H1 (cell line): ENCODE measurements around the gene PLAC1. TPM values are rescaled to one million over a fixed set of nuclear protein-coding genes. Genes with fewer than 3 reads are reported as not detected.

Source experiments
- CTCF ChIA-PET: fragments of 300-600 bp; sonication (Branson Sonifier 250); formaldehyde crosslinking; loops from one replicate; lab custom pipeline; 2021; ENCODE audit not compliant: partially characterized antibody; lab: Charles Lee
- POLR2A ChIA-PET: fragments of 300-600 bp; sonication (Branson Sonifier 250); formaldehyde crosslinking; loops from one replicate; lab custom pipeline; 2021; ENCODE audit warnings: inconsistent platforms; ENCODE audit not compliant: partially characterized antibody; lab: Charles Lee
- DNase-seq, 2 experiments: peaks; one replicate each; pipeline versions ENCODE4 v3.0.0 to v3.0.0-alpha.2; 2010 to 2022; ENCODE audit warnings: low spot score in 2 of 2, low read depth in 1 of 2, mixed read lengths in 1 of 2
- FAIRE-seq: peaks from 2 replicates; lab custom pipeline; 2011; peaks lifted over from hg19 to GRCh38; lab: Jason Lieb, UNC
- H2AFZ ChIP-seq: 2 replicates; pipeline ENCODE4 v1.8.1; 2012; ENCODE audit warnings: low read length, inconsistent platforms
- H2AK5ac ChIP-seq: 2 replicates; pipeline ENCODE4 v1.6.1; 2013; ENCODE audit warnings: low read depth, low read length
- H2BK120ac ChIP-seq: replicated peaks from 2 replicates; pipeline ENCODE3; 2013; ENCODE audit warnings: low read depth, low read length, inconsistent platforms
- H2BK12ac ChIP-seq: 2 replicates; pipeline ENCODE4 v1.6.1; 2013; ENCODE audit warnings: low read depth, low read length
- H2BK15ac ChIP-seq: 2 replicates; pipeline ENCODE4 v1.6.1; 2013; ENCODE audit warnings: low read length
- H2BK20ac ChIP-seq: 2 replicates; pipeline ENCODE4 v1.6.1; 2013; ENCODE audit warnings: low read length
- H2BK5ac ChIP-seq: 2 replicates; pipeline ENCODE4 v1.6.1; 2013; ENCODE audit warnings: low read depth, low read length
- H3K14ac ChIP-seq: 2 replicates; pipeline ENCODE4 v1.6.1; 2013; ENCODE audit warnings: inconsistent platforms; ENCODE audit not compliant: insufficient read length
- H3K18ac ChIP-seq: 2 replicates; pipeline ENCODE4 v1.6.1; 2013; ENCODE audit warnings: low read length; ENCODE audit errors: extremely low read depth
- H3K23ac ChIP-seq: 2 replicates; pipeline ENCODE4 v1.6.1; 2013; ENCODE audit warnings: inconsistent platforms; ENCODE audit not compliant: insufficient read length
- H3K23me2 ChIP-seq: 2 replicates; pipeline ENCODE4 v1.6.1; 2013; ENCODE audit warnings: low read depth, low read length
- H3K27ac ChIP-seq: 2 replicates; pipeline ENCODE4 v1.6.1; 2011; ENCODE audit warnings: low read depth, low read length, inconsistent platforms
- H3K27me3 ChIP-seq, 4 experiments: replicated peaks in 1 of 4; 1 replicate in 1 of 4; 2 replicates in 3 of 4; pipeline versions ENCODE4 v1.6.1 to v1.8.1; 2011 to 2013; ENCODE audit warnings: low read length in 3 of 4, mild to moderate bottlenecking in 3 of 4, inconsistent platforms in 2 of 4, mixed read lengths in 2 of 4, moderate library complexity in 1 of 4; ENCODE audit not compliant: control insufficient read depth in 3 of 4, insufficient read depth in 3 of 4; ENCODE audit errors: extremely low read depth in 1 of 4
- H3K36me3 ChIP-seq, 4 experiments: 2 replicates each; pipeline versions ENCODE4 v1.6.1 to v1.8.1; 2011 to 2013; ENCODE audit warnings: mild to moderate bottlenecking in 4 of 4, low read length in 3 of 4, moderate library complexity in 2 of 4, control low read depth in 1 of 4, inconsistent platforms in 1 of 4; ENCODE audit not compliant: insufficient read depth in 4 of 4, control insufficient read depth in 2 of 4
- H3K4ac ChIP-seq: replicated peaks from 2 replicates; pipeline ENCODE3; 2013; ENCODE audit warnings: low read length, low read depth, mixed read lengths, inconsistent platforms; ENCODE audit not compliant: insufficient read length
- H3K4me1 ChIP-seq, 4 experiments: replicated peaks in 1 of 4; 1 replicate in 1 of 4; 2 replicates in 3 of 4; pipeline versions ENCODE4 v1.6.1 to v1.8.1; 2011 to 2013; ENCODE audit warnings: low read length in 3 of 4, inconsistent platforms in 2 of 4, mixed read lengths in 1 of 4; ENCODE audit not compliant: insufficient read depth in 4 of 4, control insufficient read depth in 3 of 4
- H3K4me2 ChIP-seq, 2 experiments: 2 replicates each; pipeline versions ENCODE4 v1.6.1 to v1.8.1; 2011 to 2013; ENCODE audit warnings: low read depth in 2 of 2, low read length in 2 of 2, control low read depth in 1 of 2, inconsistent platforms in 1 of 2, mild to moderate bottlenecking in 1 of 2; ENCODE audit not compliant: insufficient read depth in 1 of 2
- H3K4me3 ChIP-seq, 4 experiments: fragments of 200-600, 300-600 bp in 1 of 4; sonication (generic), shearing (Covaris generic), sonication (Bioruptor Twin) in 1 of 4; 2 replicates each; pipeline versions ENCODE4 v1.5.1 to v1.8.1; 2011 to 2016; ENCODE audit warnings: low read length in 4 of 4, low read depth in 3 of 4, control low read depth in 2 of 4, inconsistent platforms in 2 of 4, mild to moderate bottlenecking in 2 of 4, mixed read lengths in 1 of 4, moderate library complexity in 1 of 4; ENCODE audit not compliant: insufficient read depth in 2 of 4; ENCODE audit errors: extremely low read depth in 1 of 4
- H3K56ac ChIP-seq: replicated peaks from 2 replicates; pipeline ENCODE3; 2013; ENCODE audit warnings: low read depth, mild to moderate bottlenecking, mixed read lengths, low read length, inconsistent platforms; ENCODE audit not compliant: insufficient read length
- H3K79me1 ChIP-seq: 2 replicates; pipeline ENCODE4 v1.6.1; 2013; ENCODE audit warnings: low read depth, low read length, control low read depth
- H3K79me2 ChIP-seq, 2 experiments: 2 replicates each; pipeline versions ENCODE4 v1.6.1 to v1.8.1; 2012 to 2013; ENCODE audit warnings: low read length in 2 of 2, mild to moderate bottlenecking in 2 of 2, inconsistent platforms in 1 of 2; ENCODE audit not compliant: insufficient read depth in 2 of 2, control insufficient read depth in 1 of 2
- H3K9ac ChIP-seq, 4 experiments: replicated peaks in 1 of 4; 1 replicate in 1 of 4; 2 replicates in 3 of 4; pipeline versions ENCODE4 v1.6.1 to v1.8.1; 2011 to 2013; ENCODE audit warnings: low read depth in 3 of 4, low read length in 3 of 4, control low read depth in 2 of 4, mild to moderate bottlenecking in 2 of 4, moderate library complexity in 2 of 4, inconsistent platforms in 1 of 4; ENCODE audit errors: extremely low read depth in 1 of 4
- H3K9me3 ChIP-seq, 2 experiments: 2 replicates each; pipeline versions ENCODE4 v1.6.1 to v1.8.1; 2012 to 2013; ENCODE audit warnings: mild to moderate bottlenecking in 2 of 2, moderate library complexity in 2 of 2, control low read depth in 1 of 2, inconsistent platforms in 1 of 2, low read depth in 1 of 2, low read length in 1 of 2, mixed read lengths in 1 of 2; ENCODE audit not compliant: insufficient read depth in 2 of 2
- H4K20me1 ChIP-seq, 2 experiments: replicated peaks in 1 of 2; 2 replicates each; pipeline versions ENCODE3 to v1.8.1; 2011 to 2013; ENCODE audit warnings: inconsistent platforms in 2 of 2, low read length in 2 of 2, mild to moderate bottlenecking in 1 of 2; ENCODE audit not compliant: insufficient read depth in 2 of 2, control insufficient read depth in 1 of 2
- H4K5ac ChIP-seq: 2 replicates; pipeline ENCODE4 v1.6.1; 2013; ENCODE audit warnings: low read length, low read depth, mixed read lengths, inconsistent platforms; ENCODE audit not compliant: insufficient read length
- H4K8ac ChIP-seq: 2 replicates; pipeline ENCODE4 v1.8.0; 2013; ENCODE audit warnings: mild to moderate bottlenecking, moderate library complexity, low read length, inconsistent platforms; ENCODE audit not compliant: insufficient read depth; ENCODE audit errors: extremely low read depth
- H4K91ac ChIP-seq: replicated peaks from 2 replicates; pipeline ENCODE3; 2013; ENCODE audit warnings: low read length, mixed read lengths, inconsistent platforms; ENCODE audit not compliant: insufficient read length
- BRCA1 ChIP-seq: IDR thresholded peaks from 2 replicates; pipeline ENCODE4 v1.6.1; 2012; ENCODE audit warnings: low read depth, low read length, improper control_type of control experiment
- CTCF ChIP-seq, 3 experiments: IDR thresholded peaks; 1 replicate in 2 of 3; 2 replicates in 1 of 3; pipeline versions ENCODE4 v1.5.1 to v1.6.1; 2011; ENCODE audit warnings: low read length in 3 of 3, mild to moderate bottlenecking in 3 of 3, inconsistent platforms in 2 of 3, low read depth in 1 of 3, moderate library complexity in 1 of 3; ENCODE audit not compliant: insufficient read depth in 1 of 3; ENCODE audit errors: control extremely low read depth in 1 of 3
- POLR2A ChIP-seq, 2 experiments: IDR thresholded peaks; 1 replicate in 1 of 2; 2 replicates in 1 of 2; pipeline ENCODE4 v1.6.1; 2011; ENCODE audit warnings: low read depth in 2 of 2, low read length in 2 of 2, mild to moderate bottlenecking in 2 of 2; ENCODE audit errors: control extremely low read depth in 1 of 2
- POLR2AphosphoS5 ChIP-seq: IDR thresholded peaks from 2 replicates; pipeline ENCODE4 v1.6.1; 2011; ENCODE audit warnings: low read depth, low read length
- RAD21 ChIP-seq, 2 experiments: IDR thresholded peaks in 1 of 2; conservative IDR thresholded peaks in 1 of 2; 2 replicates each; pipeline ENCODE4 v1.6.1; 2011; ENCODE audit warnings: low read depth in 2 of 2, low read length in 2 of 2, improper control_type of control experiment in 1 of 2, inconsistent platforms in 1 of 2, mild to moderate bottlenecking in 1 of 2, moderate library complexity in 1 of 2
- SAP30 ChIP-seq: fragments of 300-600 bp; sonication (generic); IDR thresholded peaks from 2 replicates; pipeline ENCODE4 v1.7.1; 2012; ENCODE audit warnings: low read length, moderate library complexity, mild to moderate bottlenecking, inconsistent platforms; ENCODE audit not compliant: insufficient read depth, insufficient replicate concordance
- SUZ12 ChIP-seq: fragments of 200-600 bp; sonication (generic); IDR thresholded peaks from 2 replicates; pipeline ENCODE4 v1.6.1; 2012; ENCODE audit warnings: mild to moderate bottlenecking, inconsistent platforms, low read length, moderate library complexity, mixed read lengths
- WGBS, 2 experiments: shearing (Covaris generic) in 1 of 2; methylation state at CpG; one replicate each; pipeline versions ENCODE4 v1.1.6 to v1.1.7; 2013 to 2015; ENCODE audit warnings: low lambda C conversion rate in 2 of 2, mixed read lengths in 2 of 2, inconsistent platforms in 1 of 2, low coverage in 1 of 2, missing lambda C conversion rate in 1 of 2; ENCODE audit not compliant: insufficient replicate concordance in 2 of 2, insufficient coverage in 1 of 2, insufficient read length in 1 of 2; ENCODE audit errors: extremely low coverage in 1 of 2, missing lambda C conversion rate in 1 of 2; 5-methylcytosine and 5-hydroxymethylcytosine counted together
- polyA plus RNA-seq, 7 experiments: library from polyadenylated mRNA; depleted of rRNA in 3 of 7; stranded (reverse) in 5 of 7; unstranded in 2 of 7; fragments of >200 nt in 5 of 7; fragments of 200-250 nt in 2 of 7; gene quantifications; 1 replicate in 5 of 7; 2 replicates in 1 of 7; 4 replicates in 1 of 7; pipeline versions ENCODE4 v1.2.1 to v1.2.3, GENCODE V29; 2011 to 2013; ENCODE audit warnings: missing spikeins in 2 of 7, mixed read lengths in 2 of 7
- total RNA-seq: library from RNA; stranded (reverse); fragmentation: NEBNext Ultra II Directional; extraction: Animal tissue kit (Norgen Biotek cat#: 25700); gene quantifications from 2 replicates; pipeline ENCODE4 v1.2.1, GENCODE V29; 2021
- TF ChIP-seq, protein P1 (sequence below): IDR thresholded peaks from 2 replicates; pipeline ENCODE4 v1.6.1; 2012; ENCODE audit warnings: low read length, inconsistent platforms

The PLAC1 gene
- total and polyA plus RNA-seq, 2 of the 8 experiments (the other 6 are each of a cell fraction or from before 2014, with no cell fraction given), result 1.8 TPM; not detected in 1

- FAIRE-seq, result no peak
- no peak overlapping the region for H2BK15ac ChIP-seq
- TF ChIP-seq BRCA1 (no peak), POLR2AphosphoS5 (no peak), SAP30 (no peak), SUZ12 (no peak), POLR2A (IDR thresholded peaks at IDR 0.05; ENCODE audit: control extremely low read depth in 1 of 2, low read depth in 2 of 2, low read length in 2 of 2) (no peak), CTCF (IDR thresholded peaks at IDR 0.05; ENCODE audit: control extremely low read depth in 1 of 3, insufficient read depth in 1 of 3, low read depth in 1 of 3, low read length in 3 of 3) (peak in 2 of 3 experiments; percentile 68 to 74; a peak in 3 of 4 replicates), RAD21 (IDR thresholded peaks at IDR 0.05 in 1 of 2, conservative IDR thresholded peaks at IDR 0.05 in 1 of 2; ENCODE audit: low read depth in 2 of 2, low read length in 2 of 2) (peak; percentile 76 to 86)
- TF ChIP-seq, protein P1, sequence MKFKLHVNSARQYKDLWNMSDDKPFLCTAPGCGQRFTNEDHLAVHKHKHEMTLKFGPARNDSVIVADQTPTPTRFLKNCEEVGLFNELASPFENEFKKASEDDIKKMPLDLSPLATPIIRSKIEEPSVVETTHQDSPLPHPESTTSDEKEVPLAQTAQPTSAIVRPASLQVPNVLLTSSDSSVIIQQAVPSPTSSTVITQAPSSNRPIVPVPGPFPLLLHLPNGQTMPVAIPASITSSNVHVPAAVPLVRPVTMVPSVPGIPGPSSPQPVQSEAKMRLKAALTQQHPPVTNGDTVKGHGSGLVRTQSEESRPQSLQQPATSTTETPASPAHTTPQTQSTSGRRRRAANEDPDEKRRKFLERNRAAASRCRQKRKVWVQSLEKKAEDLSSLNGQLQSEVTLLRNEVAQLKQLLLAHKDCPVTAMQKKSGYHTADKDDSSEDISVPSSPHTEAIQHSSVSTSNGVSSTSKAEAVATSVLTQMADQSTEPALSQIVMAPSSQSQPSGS, result no peak
Observed at GRCh38 chrX:134520860-134521390, 137.3 kb downstream of the PLAC1 start.

More at GRCh38 chrX:134520860-134521390, 137.3 kb downstream of the PLAC1 start:
- ChIA-PET CTCF (interaction anchor here (0.6 to 2.2 kb wide), 25 partner anchors 8 to 289 kb away, joined by 3 to 16 read pairs (median 4); no protein-coding TSS in a partner anchor), POLR2A (interaction anchor here (1.3 kb wide), 1 partner anchor 25 kb away, joined by 3 read pairs; no protein-coding TSS in a partner anchor)
- no peak overlapping the region for H2BK20ac ChIP-seq
- H4K5ac ChIP-seq, result no peak overlapping the region
- DNase-seq, result no peak
- H3K4me2 ChIP-seq, result no peak overlapping the region
- no peaks in the 10 kb centered on the region for H4K20me1 ChIP-seq
- no peak overlapping the region for H3K56ac ChIP-seq
- H4K91ac ChIP-seq, result no peak overlapping the region
- no peaks in the 10 kb centered on the region for H3K36me3 ChIP-seq
- H3K18ac ChIP-seq, result no peak overlapping the region
- H3K9ac ChIP-seq, result no peak overlapping the region
- no peak overlapping the region for H3K27ac ChIP-seq
- H4K8ac ChIP-seq, result no peak overlapping the region
- H3K4me3 ChIP-seq, result no peak overlapping the region
- no peaks in the 10 kb centered on the region for H3K79me2 ChIP-seq
- no peaks in the 10 kb centered on the region for H3K79me1 ChIP-seq
- no peak overlapping the region for H3K14ac ChIP-seq
- H2AK5ac ChIP-seq, result no peak overlapping the region
- H3K4me1 ChIP-seq, result no peaks in the 10 kb centered on the region
- no peaks in the 10 kb centered on the region for H3K9me3 ChIP-seq
- H2BK5ac ChIP-seq, result no peak overlapping the region
- H2BK12ac ChIP-seq, result no peak overlapping the region
- H3K4ac ChIP-seq, result no peak overlapping the region
- no peak overlapping the region for H2AFZ ChIP-seq
- no peak overlapping the region for H2BK120ac ChIP-seq
- H3K27me3 ChIP-seq, result no peaks in the 10 kb centered on the region
- H3K23me2 ChIP-seq, result no peaks in the 10 kb centered on the region
- H3K23ac ChIP-seq, result no peak overlapping the region
- 65% methylated on average over 2 of the region's 3 CpGs; no CpG with 5 or more reads in 1 of the 2 experiments for WGBS, 2 experiments
